Adrenal gland (tissue), 5 donors: ENCODE data around the gene FAM131A.

Source experiments
- POLR2A ChIP-seq, 2 donors: fragments of 450-650 bp; IDR thresholded peaks; one replicate each; pipeline ENCODE4 v1.6.1; 2017; ENCODE audit warnings: antibody characterized with exemption in 2 of 2, mild to moderate bottlenecking in 2 of 2, moderate library complexity in 1 of 2
- TF ChIP-seq, protein P1 (sequence below), 6 experiments: fragments of 450-650 bp in 4 of 6; fragments of 200-600 bp in 2 of 6; sonication (generic) in 1 of 6; IDR thresholded peaks; 1 replicate in 5 of 6; 2 replicates in 1 of 6; pipeline versions ENCODE4 v1.5.1 to v1.8.0; 2016 to 2021; ENCODE audit warnings: antibody characterized with exemption in 6 of 6, mild to moderate bottlenecking in 2 of 6, moderate library complexity in 1 of 6
- donor health status: DM: no; HTN: no; CAD: no.

DNA sequence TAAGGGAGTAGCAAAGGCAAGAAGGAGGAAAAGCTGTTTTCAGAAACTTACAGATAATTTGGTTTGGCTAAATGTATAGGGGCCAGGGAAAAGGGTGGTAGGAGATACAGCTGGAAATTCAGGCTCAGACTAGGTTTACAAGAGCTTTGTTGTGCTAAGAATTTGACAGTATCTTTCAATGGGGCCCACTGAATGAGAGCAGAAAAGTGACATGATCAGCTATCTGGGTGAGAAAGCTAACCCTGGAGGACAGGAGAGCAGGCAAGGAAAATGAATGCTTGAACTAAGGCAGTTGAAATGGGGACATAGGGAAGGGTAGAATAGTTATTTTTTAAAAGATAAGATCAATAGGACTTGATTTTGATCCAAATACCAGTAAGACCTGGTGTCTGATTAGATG, 25.8 kb upstream of the FAM131A start:
- no peak for TF ChIP-seq POLR2A (IDR thresholded peaks at IDR 0.05)
- TF ChIP-seq, protein P1, sequence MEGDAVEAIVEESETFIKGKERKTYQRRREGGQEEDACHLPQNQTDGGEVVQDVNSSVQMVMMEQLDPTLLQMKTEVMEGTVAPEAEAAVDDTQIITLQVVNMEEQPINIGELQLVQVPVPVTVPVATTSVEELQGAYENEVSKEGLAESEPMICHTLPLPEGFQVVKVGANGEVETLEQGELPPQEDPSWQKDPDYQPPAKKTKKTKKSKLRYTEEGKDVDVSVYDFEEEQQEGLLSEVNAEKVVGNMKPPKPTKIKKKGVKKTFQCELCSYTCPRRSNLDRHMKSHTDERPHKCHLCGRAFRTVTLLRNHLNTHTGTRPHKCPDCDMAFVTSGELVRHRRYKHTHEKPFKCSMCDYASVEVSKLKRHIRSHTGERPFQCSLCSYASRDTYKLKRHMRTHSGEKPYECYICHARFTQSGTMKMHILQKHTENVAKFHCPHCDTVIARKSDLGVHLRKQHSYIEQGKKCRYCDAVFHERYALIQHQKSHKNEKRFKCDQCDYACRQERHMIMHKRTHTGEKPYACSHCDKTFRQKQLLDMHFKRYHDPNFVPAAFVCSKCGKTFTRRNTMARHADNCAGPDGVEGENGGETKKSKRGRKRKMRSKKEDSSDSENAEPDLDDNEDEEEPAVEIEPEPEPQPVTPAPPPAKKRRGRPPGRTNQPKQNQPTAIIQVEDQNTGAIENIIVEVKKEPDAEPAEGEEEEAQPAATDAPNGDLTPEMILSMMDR (IDR thresholded peaks at IDR 0.05): no peak
